Measurements from ENCODE around the gene FAM9C.
A peak's percentile ranks its signal among the peaks of the same experiment; 100 is the strongest.

Gene FAM9C

DNA sequence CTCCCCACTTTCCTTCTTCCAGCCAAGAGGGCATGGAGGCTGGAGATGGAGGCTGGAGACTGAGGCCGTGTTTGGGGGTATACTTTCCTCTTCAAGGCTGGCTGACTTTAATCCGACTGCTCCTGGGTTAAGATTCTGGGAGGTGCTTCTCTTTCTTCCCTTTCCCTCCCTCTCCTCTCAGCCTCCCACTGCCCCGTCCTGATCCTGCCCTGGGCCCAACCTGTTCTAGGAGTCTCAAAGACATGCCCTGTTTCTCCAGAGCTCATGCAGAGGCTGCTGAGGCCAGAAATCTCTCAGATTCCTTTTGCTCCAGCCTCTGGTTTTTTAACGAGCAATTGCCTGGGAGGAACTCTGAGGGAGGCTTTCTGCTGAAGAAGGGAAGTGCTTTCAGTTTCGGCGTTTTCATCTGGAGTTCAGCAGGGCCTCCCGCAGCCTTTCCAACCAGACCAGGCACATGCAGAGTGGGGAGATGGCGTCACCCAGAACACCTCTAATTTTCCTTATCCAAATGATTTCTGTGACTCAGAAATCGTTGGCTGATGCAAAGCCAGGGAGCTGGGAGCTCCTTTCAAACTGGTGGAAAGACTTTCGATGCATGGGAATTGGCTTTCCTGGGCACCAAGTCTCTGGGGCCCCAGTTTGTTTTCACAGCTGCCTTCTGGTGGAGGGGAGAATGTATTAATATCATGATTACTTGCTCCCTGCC lies 34.5 kb upstream of the FAM9C start:
- peaks cover 15% of the 10 kb centered on the region for H3K4me1 Mint-ChIP-seq
- no peak for DNase-seq
- no peaks in the 10 kb centered on the region for H3K36me3 Mint-ChIP-seq (ENCODE audit: low read depth)
- no peak overlapping the region for H3K4me3 Mint-ChIP-seq
- peak overlapping the region; percentile 79 for H3K27ac Mint-ChIP-seq
- peaks cover 4% of the 10 kb centered on the region for H3K27me3 Mint-ChIP-seq (ENCODE audit: low read depth, poor library complexity)
- TF ChIP-seq, protein P1, sequence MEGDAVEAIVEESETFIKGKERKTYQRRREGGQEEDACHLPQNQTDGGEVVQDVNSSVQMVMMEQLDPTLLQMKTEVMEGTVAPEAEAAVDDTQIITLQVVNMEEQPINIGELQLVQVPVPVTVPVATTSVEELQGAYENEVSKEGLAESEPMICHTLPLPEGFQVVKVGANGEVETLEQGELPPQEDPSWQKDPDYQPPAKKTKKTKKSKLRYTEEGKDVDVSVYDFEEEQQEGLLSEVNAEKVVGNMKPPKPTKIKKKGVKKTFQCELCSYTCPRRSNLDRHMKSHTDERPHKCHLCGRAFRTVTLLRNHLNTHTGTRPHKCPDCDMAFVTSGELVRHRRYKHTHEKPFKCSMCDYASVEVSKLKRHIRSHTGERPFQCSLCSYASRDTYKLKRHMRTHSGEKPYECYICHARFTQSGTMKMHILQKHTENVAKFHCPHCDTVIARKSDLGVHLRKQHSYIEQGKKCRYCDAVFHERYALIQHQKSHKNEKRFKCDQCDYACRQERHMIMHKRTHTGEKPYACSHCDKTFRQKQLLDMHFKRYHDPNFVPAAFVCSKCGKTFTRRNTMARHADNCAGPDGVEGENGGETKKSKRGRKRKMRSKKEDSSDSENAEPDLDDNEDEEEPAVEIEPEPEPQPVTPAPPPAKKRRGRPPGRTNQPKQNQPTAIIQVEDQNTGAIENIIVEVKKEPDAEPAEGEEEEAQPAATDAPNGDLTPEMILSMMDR (IDR thresholded peaks at IDR 0.05): no peak
- H3K9me3 Mint-ChIP-seq: peaks cover 60% of the 10 kb centered on the region

DNA sequence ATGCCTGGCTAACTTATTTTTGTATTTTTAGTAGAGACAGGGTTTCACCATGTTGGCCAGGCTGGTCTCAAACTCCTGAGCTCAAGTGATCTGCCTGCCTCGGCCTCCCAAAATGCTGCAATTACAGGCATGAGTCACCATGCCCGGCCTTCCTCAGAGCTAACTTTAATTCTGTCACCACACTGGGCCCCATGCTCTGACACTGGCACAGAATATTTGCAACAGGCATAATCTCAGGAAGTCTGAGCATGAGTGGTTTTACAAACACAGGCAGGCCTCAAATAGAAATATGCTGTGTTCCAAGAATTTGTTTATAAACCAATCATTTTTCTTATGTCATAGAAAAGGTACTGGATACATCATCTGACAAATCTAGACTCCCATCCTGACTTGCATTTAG lies 32.7 kb upstream of the FAM9C start:
- Mint-ChIP-seq H3K27ac (no peak overlapping the region), H3K4me3 (no peak overlapping the region), H3K27me3 (ENCODE audit: low read depth, poor library complexity) (peaks cover 4% of the 10 kb centered on the region), H3K36me3 (ENCODE audit: low read depth) (no peaks in the 10 kb centered on the region), H3K4me1 (peaks cover 15% of the 10 kb centered on the region), H3K9me3 (peaks cover 54% of the 10 kb centered on the region)
- DNase-seq: no peak
- TF ChIP-seq, protein P1 (IDR thresholded peaks at IDR 0.05): no peak

DNA sequence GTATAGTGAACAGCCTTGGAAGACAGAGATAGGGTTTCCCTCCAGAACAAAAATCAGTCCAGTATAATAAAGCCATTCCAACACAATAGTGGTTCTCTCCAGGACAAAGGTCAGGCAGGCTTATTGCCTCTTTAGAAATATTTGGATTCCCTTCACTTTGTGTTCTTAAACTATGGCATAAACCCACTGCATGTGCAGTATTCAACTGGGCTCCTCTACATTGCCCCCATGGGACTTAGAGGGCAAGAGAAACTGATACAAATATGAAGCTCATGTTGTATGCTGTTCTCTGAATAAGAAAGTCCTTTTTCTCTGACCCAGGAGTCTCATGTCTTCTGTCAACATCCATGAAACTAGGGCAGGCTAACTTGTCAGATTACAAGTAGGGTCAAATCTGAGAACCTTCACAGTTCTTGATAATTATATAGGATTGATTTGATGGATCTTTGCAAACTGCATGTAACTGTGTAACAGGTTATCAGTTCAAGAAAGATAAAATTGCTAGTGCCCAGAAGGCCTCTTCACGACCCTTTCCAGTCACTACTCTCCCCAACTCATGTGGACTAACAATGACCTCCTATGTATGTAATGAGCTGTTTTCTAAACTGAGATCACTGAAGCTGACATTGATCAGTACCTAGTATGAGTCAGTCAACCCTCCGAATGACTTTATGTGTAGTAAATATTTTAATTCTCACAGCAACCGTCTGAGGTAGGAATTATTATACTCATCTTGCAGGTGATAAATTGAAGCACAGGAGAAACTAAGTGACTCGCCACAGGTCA lies 31.9 kb upstream of the FAM9C start:
- H3K27me3 Mint-ChIP-seq (ENCODE audit: low read depth, poor library complexity): peaks cover 7% of the 10 kb centered on the region
- no peak for DNase-seq
- H3K36me3 Mint-ChIP-seq (ENCODE audit: low read depth): no peaks in the 10 kb centered on the region
- H3K9me3 Mint-ChIP-seq: peaks cover 57% of the 10 kb centered on the region
- peaks cover 15% of the 10 kb centered on the region for H3K4me1 Mint-ChIP-seq
- no peak overlapping the region for H3K4me3 Mint-ChIP-seq
- H3K27ac Mint-ChIP-seq: no peak overlapping the region
- TF ChIP-seq, protein P1 (IDR thresholded peaks at IDR 0.05): no peak

DNA sequence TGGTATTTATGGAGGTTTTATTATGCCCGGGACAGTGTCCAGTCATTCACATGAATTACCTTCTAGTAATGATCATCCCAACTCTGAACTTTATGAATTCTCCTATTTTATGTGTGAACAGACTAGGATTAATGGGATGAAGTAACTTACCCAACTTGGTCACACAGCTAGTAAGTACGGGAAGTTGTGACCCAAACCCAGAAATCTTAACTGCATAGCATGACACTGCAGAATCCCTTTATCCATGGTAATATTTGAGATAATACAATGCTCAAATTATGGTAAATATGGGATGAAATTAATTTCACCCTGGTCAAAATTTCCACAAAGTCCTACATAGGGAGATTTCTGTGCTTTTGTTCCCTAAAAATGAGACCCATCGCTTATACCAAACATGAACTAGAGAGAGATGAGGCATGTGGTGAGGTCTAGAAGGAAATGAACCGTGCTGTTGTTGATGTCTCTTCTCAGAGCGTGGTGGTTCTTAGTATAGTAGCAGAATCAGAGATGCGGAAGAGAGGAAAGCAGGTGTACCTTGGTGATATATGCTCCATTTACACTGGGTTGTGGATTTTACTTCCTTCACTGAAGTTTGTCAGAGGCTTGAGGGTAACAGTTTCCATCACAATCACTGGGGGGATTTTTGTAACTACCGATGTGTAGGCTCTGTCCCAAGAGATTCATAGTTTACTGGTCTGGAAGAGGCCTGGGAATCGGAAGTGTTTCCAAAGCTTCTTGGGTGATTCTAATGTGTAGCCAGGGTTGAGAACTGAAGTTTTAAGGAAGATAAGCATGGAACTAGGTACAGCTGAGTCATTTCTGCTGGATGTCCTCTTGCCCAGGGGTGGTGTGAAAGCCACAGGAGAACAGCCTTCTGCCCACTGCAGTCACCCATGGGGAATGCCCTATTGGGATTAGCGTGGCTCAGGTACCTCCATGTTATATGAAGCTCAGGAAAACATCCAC lies 30.2 kb upstream of the FAM9C start:
- no peaks in the 10 kb centered on the region for H3K36me3 Mint-ChIP-seq (ENCODE audit: low read depth)
- DNase-seq: no peak
- peaks cover 2% of the 10 kb centered on the region for H3K27me3 Mint-ChIP-seq (ENCODE audit: low read depth, poor library complexity)
- no peak overlapping the region for H3K27ac Mint-ChIP-seq
- H3K4me3 Mint-ChIP-seq: no peak overlapping the region
- H3K4me1 Mint-ChIP-seq: peaks cover 15% of the 10 kb centered on the region
- TF ChIP-seq, protein P1 (IDR thresholded peaks at IDR 0.05): no peak
- H3K9me3 Mint-ChIP-seq: peaks cover 51% of the 10 kb centered on the region

DNA sequence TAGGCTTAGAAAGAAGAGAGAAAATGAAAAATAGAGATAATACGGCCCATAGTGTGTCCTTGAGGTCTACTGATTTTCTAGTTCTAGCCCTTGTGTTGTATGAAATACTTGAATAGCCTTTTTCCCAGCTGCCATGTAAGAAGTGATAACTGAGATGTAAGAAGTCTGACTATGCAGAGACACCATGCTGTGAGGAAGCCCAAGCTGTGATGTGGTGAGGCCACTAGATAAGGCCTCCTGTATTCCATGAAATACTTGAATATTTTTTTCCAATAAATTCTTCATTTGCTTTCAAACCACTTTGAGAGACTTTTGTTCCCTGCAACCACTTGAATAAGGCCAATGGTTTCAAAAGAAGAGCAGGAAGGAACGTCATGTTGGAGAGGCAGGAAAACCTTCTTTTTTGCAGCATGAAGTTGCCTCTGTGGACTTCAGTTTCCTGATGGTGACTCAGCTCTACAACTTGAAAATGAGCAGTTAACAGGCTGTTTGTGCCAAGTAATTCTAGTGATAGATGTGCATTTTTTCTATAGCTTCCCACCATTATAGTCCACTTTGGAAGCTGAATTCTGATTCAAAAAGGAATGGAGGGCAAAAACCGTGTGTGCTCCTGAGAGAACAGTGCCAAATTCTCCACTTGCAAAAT lies 25.5 kb upstream of the FAM9C start:
- no peak for DNase-seq
- Mint-ChIP-seq H3K36me3 (ENCODE audit: low read depth) (peaks cover 5% of the 10 kb centered on the region), H3K9me3 (peaks cover 57% of the 10 kb centered on the region), H3K27me3 (ENCODE audit: low read depth, poor library complexity) (peaks cover 5% of the 10 kb centered on the region), H3K27ac (no peak overlapping the region), H3K4me3 (no peak overlapping the region), H3K4me1 (no peaks in the 10 kb centered on the region)
- TF ChIP-seq, protein P1 (IDR thresholded peaks at IDR 0.05): no peak

All from nephron progenitor cell (in vitro differentiated cells).